ENCODE results near the gene GOLGA6L10. TPM values are rescaled to one million over a fixed set of nuclear protein-coding genes. Genes with fewer than 3 reads are reported as not detected.
"Not testable (repeated sequence)": the region's sequence is repeated elsewhere in the genome, so short reads cannot be mapped to it uniquely, and the experiment has no call there.

GOLGA6L10 gene
- total RNA-seq, 1 experiment from 2014 or later: 2.6 TPM

GRCh38 chr15:82317091-82317489, 32.2 kb downstream of the GOLGA6L10 start:
- POLR2A ChIA-PET (ENCODE audit: low non-redundant PET): no interaction called here
- CTCF ChIA-PET: no interaction called here
- intact Hi-C loops (cut with micrococcal nuclease; ENCODE audit: unreplicated experiment): no loop called here
- Histone ChIP-seq H3K4me1 (ENCODE audit: insufficient read depth, low read length, poor library complexity, severe bottlenecking) (no peaks in the 10 kb centered on the region), H3K36me3 (ENCODE audit: insufficient read depth, low read length, poor library complexity, severe bottlenecking) (no peaks in the 10 kb centered on the region), H3K27ac (ENCODE audit: low read depth, low read length, poor library complexity, severe bottlenecking) (no peak overlapping the region), H3K4me3 (ENCODE audit: low read depth, low read length, poor library complexity, severe bottlenecking) (no peak overlapping the region), H3K9me3 (ENCODE audit: low read depth, low read length, poor library complexity, severe bottlenecking) (no peaks in the 10 kb centered on the region), H3K27me3 (replicated peaks; ENCODE audit: insufficient read depth, low read depth, low read length, poor library complexity) (no peaks in the 10 kb centered on the region)
- no peak for DNase-seq (ENCODE audit: low spot score)
- TF ChIP-seq EZH2 (IDR thresholded peaks at IDR 0.05; ENCODE audit: borderline replicate concordance, low read depth, low read length, poor library complexity, severe bottlenecking): no peak
- TF ChIP-seq CTCF (conservative IDR thresholded peaks at IDR 0.05; ENCODE audit: low read depth, low read length): no peak
- BruUV-seq (replicated peaks): no TSS peak

GRCh38 chr15:82316247-82317090, 32.8 kb downstream of the GOLGA6L10 start:
- H3K27me3 ChIP-seq (replicated peaks; ENCODE audit: insufficient read depth, low read depth, low read length, poor library complexity); H3K4me1 ChIP-seq (ENCODE audit: insufficient read depth, low read length, poor library complexity, severe bottlenecking); H3K9me3 ChIP-seq (ENCODE audit: low read depth, low read length, poor library complexity, severe bottlenecking); CTCF ChIA-PET; H3K36me3 ChIP-seq (ENCODE audit: insufficient read depth, low read length, poor library complexity, severe bottlenecking); POLR2A ChIA-PET (ENCODE audit: low non-redundant PET); BruUV-seq (replicated peaks); H3K4me3 ChIP-seq (ENCODE audit: low read depth, low read length, poor library complexity, severe bottlenecking); intact Hi-C loops (cut with micrococcal nuclease; ENCODE audit: unreplicated experiment); DNase-seq (ENCODE audit: low spot score); H3K27ac ChIP-seq (ENCODE audit: low read depth, low read length, poor library complexity, severe bottlenecking): not testable (repeated sequence)

GRCh38 chr15:82315519-82316246, 33.6 kb downstream of the GOLGA6L10 start:
- Histone ChIP-seq H3K9me3 (ENCODE audit: low read depth, low read length, poor library complexity, severe bottlenecking) (no peaks in the 10 kb centered on the region), H3K27me3 (replicated peaks; ENCODE audit: insufficient read depth, low read depth, low read length, poor library complexity) (no peaks in the 10 kb centered on the region), H3K4me3 (ENCODE audit: low read depth, low read length, poor library complexity, severe bottlenecking) (no peak overlapping the region), H3K27ac (ENCODE audit: low read depth, low read length, poor library complexity, severe bottlenecking) (no peak overlapping the region), H3K4me1 (ENCODE audit: insufficient read depth, low read length, poor library complexity, severe bottlenecking) (no peaks in the 10 kb centered on the region), H3K36me3 (ENCODE audit: insufficient read depth, low read length, poor library complexity, severe bottlenecking) (no peaks in the 10 kb centered on the region)
- ChIA-PET POLR2A (ENCODE audit: low non-redundant PET) (no interaction called here), CTCF (no interaction called here)
- intact Hi-C loops (cut with micrococcal nuclease; ENCODE audit: unreplicated experiment): no loop called here
- DNase-seq (ENCODE audit: low spot score): no peak
- no peak for TF ChIP-seq EZH2 (IDR thresholded peaks at IDR 0.05; ENCODE audit: borderline replicate concordance, low read depth, low read length, poor library complexity, severe bottlenecking)
- no peak for TF ChIP-seq CTCF (conservative IDR thresholded peaks at IDR 0.05; ENCODE audit: low read depth, low read length)
- no TSS peak for BruUV-seq (replicated peaks)

All from A673 (cell line).